ENCODE measurements around the gene CTRB1. TPM values are rescaled to one million over a fixed set of nuclear protein-coding genes. Genes with fewer than 3 reads are reported as not detected.

CTRB1 gene
- total RNA-seq, 4 donors from 2014 or later: not detected

DNA sequence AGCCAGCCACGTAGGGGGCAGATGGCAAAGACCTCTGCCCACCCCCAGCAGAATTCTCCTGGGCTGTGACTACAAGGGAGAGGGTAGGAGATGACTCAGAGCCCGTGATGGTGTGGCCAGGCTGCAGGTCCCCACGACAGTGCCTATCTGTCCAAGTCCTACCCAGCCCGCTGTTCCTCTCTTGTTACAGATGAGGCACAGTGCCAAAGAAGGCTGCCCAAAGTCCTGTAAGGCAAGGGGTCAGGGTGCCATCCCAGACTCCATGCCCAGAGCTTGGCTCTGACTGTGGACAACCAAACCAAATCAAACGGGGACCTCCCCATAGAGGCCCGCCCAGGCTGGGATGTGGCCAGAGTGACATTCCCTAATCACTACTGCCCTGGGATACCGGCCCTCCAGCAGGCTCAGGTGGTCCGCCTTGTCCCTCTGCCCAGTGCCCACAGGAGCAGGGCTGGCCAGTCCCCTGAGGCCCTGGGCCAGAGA, 45.2 kb downstream of the CTRB1 start:
- peaks cover 29 to 78% (median 59%) of the 10 kb centered on the region in 3 donors for H3K4me1 ChIP-seq
- H3K36me3 ChIP-seq: no peaks in the 10 kb centered on the region
- peak overlapping the region in 2 of 4 donors; percentile 70 to 91 for H3K4me3 ChIP-seq
- no peak for TF ChIP-seq CTCF (IDR thresholded peaks at IDR 0.05)
- TF ChIP-seq POLR2A (IDR thresholded peaks at IDR 0.05): no peak
- H3K27me3 ChIP-seq: peaks cover 0 to 31% (median 0%) of the 10 kb centered on the region in 4 donors
- DNase-seq: no peak
- H3K27ac ChIP-seq: peak overlapping the region in 3 of 4 donors; percentile 83 to 94 (median 90)
- 20% methylated on average over 2 of the region's 8 CpGs; no CpG with 5 or more reads in 1 of the 2 donors for WGBS, 2 donors
- no peaks in the 10 kb centered on the region for H3K9me3 ChIP-seq
- intact Hi-C loops (cut with DNase I): no loop called here

GRCh38 chr16:75264457-75264998, 45.7 kb downstream of the CTRB1 start:
- Histone ChIP-seq H3K27ac (peak overlapping the region; percentile 79 to 94 (median 86)), H3K36me3 (no peaks in the 10 kb centered on the region), H3K27me3 (peaks cover 0 to 31% (median 0%) of the 10 kb centered on the region in 4 donors), H3K9me3 (no peaks in the 10 kb centered on the region), H3K4me1 (peaks cover 29 to 75% (median 59%) of the 10 kb centered on the region in 3 donors), H3K4me3 (peak overlapping the region; percentile 65 to 91 (median 70))
- TF ChIP-seq CTCF (IDR thresholded peaks at IDR 0.05): no peak
- no peak for TF ChIP-seq POLR2A (IDR thresholded peaks at IDR 0.05)
- no peak for DNase-seq
- WGBS, 2 donors: 31 to 34% methylated on average over 8 to 12 of the region's 14 CpGs
- intact Hi-C loops (cut with DNase I): no loop called here

- 6% methylated on average over 7 of the region's 74 CpGs; no CpG with 5 or more reads in 1 of the 2 donors for WGBS, 2 donors
- no peak for DNase-seq
- H3K4me1 ChIP-seq: peaks cover 29 to 75% (median 59%) of the 10 kb centered on the region in 3 donors
- H3K4me3 ChIP-seq: peak overlapping the region; percentile 65 to 91 (median 70)
- H3K27ac ChIP-seq: peak overlapping the region; percentile 79 to 94 (median 86)
- no peaks in the 10 kb centered on the region for H3K36me3 ChIP-seq
- intact Hi-C loops (cut with DNase I): no loop called here
- no peak for TF ChIP-seq CTCF (IDR thresholded peaks at IDR 0.05)
- TF ChIP-seq POLR2A (IDR thresholded peaks at IDR 0.05): no peak
- H3K27me3 ChIP-seq: peaks cover 0 to 31% (median 0%) of the 10 kb centered on the region in 4 donors
- no peaks in the 10 kb centered on the region for H3K9me3 ChIP-seq
Observed at GRCh38 chr16:75264999-75265910, 46.5 kb downstream of the CTRB1 start.

- Histone ChIP-seq H3K36me3 (no peaks in the 10 kb centered on the region), H3K27me3 (peaks cover 0 to 31% (median 0%) of the 10 kb centered on the region in 4 donors), H3K4me3 (peak overlapping the region; percentile 65 to 91 (median 70)), H3K9me3 (no peaks in the 10 kb centered on the region), H3K4me1 (peaks cover 29 to 71% (median 58%) of the 10 kb centered on the region in 3 donors), H3K27ac (peak overlapping the region; percentile 79 to 94 (median 86))
- 63 to 64% methylated on average over 4 to 5 of the region's 62 CpGs for WGBS, 2 donors
- intact Hi-C loops (cut with DNase I): no loop called here
- no peak for DNase-seq
- peak in 1 of 4 donors; percentile 63 for TF ChIP-seq POLR2A (IDR thresholded peaks at IDR 0.05)
- no peak for TF ChIP-seq CTCF (IDR thresholded peaks at IDR 0.05)
Observed at GRCh38 chr16:75265911-75266701, 47.3 kb downstream of the CTRB1 start.
